GM21447 (cell line): ENCODE results near the gene KIAA0825.

ENCODE experiments used
- ATAC-seq: cut with Tn5 transposase; IDR thresholded peaks from one replicate; pipeline ENCODE4 v1.9.1; 2021; ENCODE audit not compliant: unreplicated experiment

The KIAA0825 gene

DNA sequence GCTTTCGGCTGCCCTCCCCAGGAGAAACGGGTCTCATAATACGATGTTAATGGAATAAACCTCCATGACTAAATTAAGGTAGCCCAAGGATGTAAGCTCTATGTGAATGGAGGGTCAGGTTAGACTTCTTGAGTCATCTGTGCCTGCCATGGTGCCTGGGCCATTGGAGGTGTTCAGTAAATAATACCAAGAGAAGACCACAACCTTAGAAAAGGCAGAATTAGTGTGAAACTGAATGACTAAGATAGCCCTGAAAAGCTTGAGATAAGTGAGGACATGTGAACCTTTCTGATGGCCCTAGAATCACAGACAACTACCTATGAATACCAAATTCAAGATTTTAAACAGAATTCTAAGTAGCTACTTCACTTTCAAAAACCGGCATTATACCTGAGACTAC, 160.6 kb downstream of the KIAA0825 start:
- no peak for ATAC-seq

DNA sequence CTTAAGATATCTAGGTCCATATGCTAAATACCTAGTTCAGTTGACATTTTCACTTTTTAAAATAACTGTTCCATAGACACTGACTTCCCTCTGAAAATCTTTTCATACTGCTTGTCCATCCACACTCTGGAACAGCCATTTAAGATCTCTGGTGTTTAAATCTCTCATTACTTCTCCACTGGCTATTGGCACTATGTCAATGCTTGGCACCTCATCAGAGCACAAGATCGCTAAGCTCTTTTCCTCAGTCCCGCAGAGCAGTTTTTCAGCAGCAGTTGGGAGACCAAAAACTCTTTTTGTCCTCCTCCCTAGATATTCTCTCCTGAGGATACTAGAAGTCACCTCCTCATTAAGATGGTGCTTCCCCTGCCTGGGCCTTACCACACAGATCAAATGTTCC, 172.7 kb downstream of the KIAA0825 start:
- no peak for ATAC-seq

DNA sequence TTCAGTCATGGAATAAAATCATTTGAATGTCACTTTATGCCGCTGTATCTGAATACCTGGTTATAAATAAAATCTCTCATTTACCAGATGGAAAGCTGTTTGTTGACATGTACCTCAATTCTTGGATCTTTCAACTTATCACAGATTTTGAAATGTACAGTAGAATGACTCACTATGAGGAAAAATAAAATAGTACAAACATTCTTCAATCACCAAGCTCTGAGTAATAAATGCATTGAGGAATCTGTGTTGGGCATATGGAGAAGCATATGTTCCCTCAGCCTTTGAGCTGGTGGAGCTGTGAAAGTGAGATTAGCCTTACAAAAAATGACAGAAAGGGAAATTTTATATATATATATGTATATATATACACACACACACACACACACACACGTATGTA, 175.4 kb downstream of the KIAA0825 start:
- no peak for ATAC-seq

DNA sequence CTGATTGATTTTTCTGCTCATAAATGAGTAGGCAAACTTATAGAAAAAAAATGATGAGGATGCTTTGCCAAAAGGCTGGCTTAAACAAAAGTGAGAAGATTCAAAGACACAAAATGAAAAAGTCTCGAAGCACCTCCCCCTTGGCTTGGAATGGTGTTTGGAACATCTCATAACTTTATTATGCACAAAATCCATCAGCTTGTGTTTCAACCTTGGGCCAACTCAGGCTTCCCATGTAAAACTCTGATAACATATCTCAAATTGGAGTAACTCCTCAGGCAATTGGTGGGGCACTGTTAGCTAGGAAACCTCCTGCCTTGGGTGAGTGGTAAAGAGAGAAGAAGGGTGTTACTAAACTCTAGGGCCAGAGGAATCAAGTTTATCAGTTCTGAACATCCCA, 176.3 kb downstream of the KIAA0825 start:
- ATAC-seq: no peak

DNA sequence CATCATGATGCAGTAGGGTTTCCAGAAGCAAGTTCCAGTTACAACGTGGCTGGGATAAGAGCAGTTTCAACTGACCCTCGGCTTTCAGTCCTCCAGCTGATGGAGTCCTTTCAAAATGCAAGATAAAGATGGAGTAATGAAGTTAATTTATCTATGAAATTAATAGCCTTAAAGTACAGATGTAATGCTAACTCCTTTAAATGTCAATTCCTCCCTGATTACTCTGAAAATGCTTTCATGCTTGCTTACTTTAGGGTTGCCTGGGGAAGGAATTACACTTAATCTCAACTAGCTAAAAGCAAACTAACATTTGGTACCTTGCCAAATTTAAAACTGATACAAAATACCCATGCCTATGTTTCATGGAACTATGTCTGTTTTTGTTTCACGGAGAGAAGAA, 178.4 kb downstream of the KIAA0825 start:
- ATAC-seq: no peak

DNA sequence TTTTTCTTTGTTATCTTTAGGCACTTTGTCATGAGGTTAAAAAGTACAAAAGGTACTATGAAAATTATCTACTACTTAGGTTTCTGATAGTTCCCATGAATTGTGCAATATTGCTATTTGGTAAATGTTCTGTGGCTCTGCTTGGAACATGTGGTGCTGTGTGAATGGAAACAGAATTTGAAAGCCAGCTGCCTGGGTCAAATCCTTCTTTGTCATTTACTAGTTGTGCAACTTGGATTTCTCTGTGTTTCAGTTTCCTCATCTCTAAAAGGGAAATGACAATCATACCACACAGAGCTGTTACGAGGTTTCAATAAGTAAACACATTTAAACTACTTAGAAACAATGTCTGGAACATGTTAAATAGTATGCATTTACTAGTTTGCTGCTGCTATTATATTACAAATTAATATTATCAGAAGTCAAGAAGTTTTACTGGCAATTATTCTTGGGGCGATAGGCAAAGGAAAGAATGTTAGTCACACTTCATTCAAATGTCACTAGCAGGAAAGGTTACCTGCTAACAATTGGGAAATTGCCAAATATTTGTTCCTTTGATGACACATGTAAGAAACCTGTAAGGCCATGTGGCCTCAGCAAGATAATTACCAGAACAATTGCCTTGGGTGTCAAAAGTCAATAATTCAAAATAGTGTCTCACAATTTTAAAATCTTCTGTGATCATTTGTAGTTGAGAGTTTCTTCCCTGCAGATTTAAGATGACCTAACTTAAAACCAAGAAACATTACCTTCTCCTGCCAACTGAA, 184.8 kb downstream of the KIAA0825 start:
- no peak for ATAC-seq

DNA sequence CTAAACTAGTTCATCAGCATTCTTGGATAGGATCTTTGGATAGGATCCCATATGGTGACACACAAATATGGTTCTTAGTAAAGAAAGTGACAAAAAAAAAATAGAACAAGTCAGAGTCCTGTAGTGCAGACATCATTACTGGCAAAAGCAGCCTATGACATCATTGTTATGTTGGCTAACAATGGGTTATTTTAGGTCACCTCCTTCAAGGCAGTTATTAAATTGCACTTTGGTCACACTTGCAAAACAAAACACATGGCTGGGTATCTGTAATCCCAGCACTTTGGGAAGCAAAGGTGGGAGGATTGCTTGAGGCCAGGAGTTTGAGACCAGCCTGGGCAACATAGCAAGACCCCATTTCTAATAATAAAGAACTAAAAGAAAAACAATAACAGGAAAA, 185.9 kb downstream of the KIAA0825 start:
- ATAC-seq: no peak

DNA sequence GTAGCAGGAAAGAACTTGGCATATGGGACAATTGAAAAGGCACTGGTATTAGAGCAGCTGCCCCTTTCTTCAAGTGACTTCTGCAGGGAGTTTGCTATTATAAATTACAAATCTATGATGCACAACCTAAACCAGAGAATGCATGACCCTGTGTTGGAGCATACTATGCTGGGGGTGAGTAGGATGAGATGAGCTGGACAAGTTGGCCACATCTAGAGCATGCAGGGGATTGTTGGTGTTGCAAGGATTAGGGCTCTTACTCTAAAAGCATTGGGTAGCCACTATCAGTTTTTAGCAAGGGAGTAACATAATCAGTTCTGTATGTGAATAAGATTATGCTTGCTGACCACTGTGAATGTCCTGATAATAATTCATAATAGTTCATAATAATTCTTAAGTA, 186.7 kb downstream of the KIAA0825 start:
- no peak for ATAC-seq

DNA sequence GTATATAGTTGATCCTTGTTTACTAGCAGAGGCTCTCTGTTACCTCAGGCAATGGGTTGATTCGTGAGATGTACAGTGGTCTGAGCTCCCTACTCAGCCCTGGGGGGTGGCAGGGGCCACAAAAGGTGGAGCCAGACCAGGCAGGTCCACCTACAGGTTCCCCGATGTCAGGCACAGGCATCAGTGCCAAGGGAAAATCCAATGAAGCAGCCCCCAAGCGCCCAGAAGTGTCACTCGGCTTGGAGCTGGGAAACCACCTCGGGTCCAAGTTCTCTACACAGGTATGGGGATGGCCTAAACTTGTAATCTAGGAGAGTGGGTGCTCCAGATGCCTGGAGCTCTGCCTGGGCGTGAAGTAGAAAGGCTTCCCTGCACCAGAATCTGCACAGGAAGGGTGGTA, 188.8 kb downstream of the KIAA0825 start:
- ATAC-seq: no peak

DNA sequence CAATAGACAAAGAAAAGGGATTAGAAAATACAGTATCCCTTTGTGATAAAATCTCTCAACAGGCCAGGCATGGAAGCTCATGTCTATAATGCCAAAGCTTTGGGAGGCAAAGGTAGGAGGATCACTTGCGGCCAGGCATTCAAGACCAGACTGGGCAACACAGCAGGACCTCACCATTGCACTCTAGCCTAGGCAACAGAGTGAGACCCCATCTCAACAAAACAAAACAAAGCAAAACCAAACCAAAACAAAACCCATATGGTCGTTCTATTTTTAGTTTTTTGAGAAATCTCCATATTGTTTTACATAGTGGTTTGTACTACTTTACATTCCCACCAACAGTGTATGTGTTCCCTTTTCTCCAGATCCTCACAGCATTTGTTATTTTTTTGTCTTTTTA, 193.0 kb downstream of the KIAA0825 start:
- ATAC-seq: no peak

DNA sequence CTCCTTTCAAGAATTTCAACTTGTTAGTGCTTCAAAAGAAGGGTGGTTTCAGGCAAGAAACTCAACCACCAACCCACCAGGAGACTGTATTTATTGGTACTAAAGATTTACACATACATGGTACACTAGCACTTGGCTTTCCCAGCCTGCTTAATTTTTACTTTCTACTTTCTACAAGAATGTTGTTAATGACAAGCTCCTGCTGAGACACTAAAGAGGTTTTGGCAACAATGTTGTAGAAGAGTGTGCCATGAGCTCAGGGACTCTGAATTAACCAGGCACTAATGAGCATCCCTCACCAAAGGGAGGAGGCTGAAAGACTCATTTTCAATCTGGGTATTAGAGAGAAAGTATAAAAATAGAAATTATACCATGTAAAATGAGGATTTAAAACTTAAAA, 195.0 kb downstream of the KIAA0825 start:
- no peak for ATAC-seq

DNA sequence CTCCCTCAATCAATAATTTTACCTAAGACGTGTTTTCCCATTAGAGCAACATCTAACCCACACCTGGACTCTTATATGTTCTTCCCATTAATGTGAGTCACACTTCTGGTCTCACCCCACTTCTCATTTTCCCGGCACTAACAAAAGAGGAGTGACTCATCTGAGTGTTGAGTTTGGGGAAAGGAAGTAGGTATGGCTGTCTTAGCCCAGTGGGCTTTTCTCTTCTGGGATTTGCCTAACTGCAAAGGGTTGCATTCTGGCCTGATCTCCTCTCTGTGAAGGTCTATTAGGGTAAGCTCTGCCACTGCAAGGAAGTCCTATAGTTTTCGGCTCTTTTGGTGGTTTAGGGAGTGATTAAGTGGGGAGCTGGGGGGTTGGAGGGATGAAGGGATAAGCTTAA, 195.6 kb downstream of the KIAA0825 start:
- ATAC-seq: no peak

DNA sequence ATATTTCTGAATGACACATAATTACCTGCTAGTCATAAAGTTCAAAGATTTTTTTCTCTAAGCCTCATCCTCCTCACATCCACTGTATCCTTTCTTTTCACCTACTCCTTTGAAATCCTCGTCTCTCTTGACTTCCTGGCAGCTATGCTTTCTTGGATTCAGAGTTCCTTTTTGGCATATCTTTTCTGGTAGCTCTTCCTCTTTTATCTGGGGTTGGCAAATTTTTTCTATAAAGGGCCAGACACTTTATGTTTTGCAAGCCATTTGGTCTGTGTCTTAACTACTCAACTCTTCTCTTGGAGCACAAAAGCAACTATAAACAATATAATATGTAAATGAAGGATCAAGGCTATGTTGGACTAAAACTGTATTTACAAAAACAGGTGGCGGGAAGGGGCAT, 197.5 kb downstream of the KIAA0825 start:
- no peak for ATAC-seq

DNA sequence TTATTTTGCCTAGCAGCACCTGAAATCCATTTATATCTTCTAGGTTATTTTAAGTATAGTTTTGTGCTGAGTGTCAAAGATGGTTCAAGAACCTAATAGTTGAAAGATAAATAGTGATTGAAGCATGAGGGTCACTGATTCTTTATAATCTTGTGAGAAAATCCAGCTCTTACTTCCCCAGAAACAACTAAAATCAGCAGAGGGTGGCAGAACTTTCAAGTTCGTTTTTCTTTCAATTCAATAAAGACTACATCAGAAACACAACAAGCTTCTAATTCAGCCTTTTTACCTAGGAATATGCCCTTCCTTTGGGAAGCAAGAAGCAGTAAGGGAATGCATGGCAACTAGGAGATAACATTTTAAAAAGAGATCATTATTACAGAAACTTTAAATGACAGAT, 202.6 kb downstream of the KIAA0825 start:
- ATAC-seq: no peak

DNA sequence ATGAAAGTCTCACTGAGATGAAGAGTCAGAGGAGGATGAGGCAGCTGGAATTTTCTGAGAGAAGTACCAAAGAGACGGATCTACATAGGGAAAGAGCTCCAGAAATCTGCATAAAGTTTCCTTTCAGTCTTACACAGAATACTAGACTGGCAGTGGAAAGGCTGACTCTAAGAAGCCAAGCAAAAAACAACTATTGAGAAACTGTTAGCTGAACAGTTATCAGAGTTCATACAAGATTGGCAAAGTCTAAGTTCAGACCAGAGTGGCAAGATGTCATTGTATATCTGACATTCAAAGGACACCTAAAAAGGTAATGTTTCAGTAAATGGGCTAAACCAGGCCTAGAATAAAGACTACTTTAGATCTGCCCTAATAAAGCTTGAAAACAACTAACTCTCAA, 209.0 kb downstream of the KIAA0825 start:
- no peak for ATAC-seq

DNA sequence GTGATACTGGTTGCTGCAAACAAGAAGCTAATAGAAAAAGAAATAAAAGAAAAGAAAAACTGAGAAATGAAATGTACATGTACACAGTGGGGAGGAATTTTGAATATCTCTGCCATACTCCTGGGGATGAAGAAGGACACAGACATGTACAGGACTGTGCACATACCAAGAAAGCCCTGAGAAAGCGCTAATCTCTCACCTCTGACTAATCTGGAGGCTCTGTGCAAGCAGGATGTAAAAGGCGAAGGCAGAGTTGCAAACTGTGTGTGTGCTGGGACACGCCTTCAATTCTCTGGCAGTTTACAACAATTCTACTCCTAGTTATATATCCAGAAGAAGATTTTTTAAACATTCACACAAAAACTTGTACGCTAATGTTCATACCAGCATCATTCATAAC, 211.4 kb downstream of the KIAA0825 start:
- ATAC-seq: no peak

DNA sequence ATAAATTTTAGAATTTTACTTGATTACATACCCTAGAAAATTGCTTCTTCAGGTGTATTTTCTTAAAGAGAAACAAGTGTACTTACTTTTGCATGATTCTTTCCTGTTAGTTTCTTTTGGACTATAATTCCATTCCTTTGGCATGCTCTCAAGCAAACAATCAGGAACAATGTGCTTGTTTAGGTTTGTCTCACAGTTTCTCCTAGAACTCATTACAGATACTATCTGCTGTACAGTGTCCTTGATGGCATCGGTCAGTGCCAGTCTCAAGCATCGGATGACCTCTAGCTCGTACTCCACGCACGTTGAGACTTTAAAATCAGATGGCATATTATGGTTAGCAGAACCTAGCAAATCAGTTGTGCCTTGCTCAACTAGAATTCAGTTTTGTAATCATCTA, 214.9 kb downstream of the KIAA0825 start:
- no peak for ATAC-seq

DNA sequence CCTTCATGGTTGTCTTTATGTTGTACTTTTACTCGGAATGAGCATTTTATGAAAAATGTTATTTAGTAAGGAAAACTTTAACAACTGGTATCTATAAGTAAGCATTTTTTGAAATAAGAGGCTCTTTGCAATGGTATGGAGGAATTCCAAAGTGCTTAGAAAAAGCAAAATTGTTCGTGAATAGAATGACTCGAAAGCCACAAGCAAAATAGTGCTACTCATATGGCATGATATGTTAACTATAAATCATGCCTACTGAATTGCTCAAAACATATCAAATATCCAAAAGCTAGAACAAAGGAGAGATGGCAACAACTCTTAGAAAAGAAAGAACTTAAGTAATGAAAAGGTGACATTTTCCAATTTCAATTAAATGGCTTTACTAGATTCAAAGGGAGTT, 216.3 kb downstream of the KIAA0825 start:
- no peak for ATAC-seq

DNA sequence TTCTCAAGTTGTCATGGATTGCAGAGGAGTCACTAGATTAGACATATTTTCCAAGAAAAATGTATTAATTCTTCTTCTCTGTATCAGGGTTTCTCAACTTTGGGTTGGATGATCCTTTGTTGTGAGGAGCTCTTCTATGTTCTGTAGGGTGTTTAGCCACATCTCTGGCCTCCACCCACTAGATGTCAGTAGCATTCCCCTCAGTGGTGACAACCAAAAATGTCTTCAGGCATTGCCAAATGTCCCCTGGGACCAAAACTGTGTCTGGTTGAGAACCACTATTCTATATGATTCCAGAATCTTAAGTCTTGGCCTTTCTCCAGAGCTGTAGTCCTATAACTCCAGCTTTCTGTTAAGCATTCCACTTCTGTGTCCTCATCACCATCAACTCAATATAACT, 220.9 kb downstream of the KIAA0825 start:
- ATAC-seq: no peak

DNA sequence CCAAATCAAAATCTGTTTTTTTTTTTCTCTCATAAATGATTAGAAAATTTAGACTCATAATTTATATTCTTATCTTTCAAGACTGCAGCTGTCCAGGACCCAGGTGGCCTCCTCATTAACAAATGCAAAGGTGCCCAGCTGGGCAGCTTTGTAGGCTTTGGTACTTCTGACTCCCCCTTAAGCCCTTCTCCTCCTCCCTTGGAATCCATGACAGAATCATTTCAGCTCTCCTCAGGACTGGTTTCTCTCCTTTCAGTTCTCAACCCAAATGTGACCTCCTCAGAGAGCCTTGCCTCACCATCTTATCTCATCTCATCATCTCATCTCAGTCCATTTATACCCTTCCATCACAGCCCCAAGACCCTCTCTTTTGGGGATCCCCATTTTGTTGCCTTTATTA, 221.7 kb downstream of the KIAA0825 start:
- no peak for ATAC-seq

DNA sequence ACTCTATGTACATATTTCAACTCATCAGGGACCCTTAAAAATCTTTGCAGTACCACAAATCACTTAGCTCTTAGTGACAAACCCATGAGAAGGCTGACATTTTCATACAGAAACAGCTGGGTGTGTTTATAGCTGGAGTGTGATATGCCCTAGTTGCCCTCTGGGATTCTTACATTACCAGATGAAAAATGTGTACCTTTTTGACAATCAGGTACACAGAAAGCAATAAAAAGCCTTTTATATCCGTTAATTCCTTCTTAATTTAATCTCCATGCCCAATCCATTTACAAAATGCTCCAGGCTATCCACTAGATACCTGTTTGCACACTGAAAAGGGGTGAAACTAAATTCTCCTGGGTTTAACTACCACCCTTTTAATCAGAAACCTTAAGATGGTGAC, 222.9 kb downstream of the KIAA0825 start:
- no peak for ATAC-seq

DNA sequence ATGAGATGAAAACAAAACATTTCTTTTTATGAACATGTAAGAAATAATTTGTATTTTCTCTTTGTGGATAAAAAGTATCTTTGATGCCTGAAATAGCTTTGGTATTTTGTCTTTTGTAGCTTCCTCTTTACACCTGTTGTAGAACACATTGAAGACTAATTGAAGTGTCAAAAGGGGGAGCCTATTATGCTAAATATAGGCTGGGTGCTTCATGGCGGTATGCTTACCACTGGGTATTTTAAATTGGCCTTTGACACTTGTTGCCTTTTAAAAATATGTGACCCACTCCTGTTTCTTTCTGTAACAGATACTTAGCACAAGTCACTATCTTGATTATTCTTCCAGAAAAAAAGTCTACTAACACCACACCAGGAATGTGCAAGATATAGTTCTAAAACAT, 226.4 kb downstream of the KIAA0825 start:
- no peak for ATAC-seq

DNA sequence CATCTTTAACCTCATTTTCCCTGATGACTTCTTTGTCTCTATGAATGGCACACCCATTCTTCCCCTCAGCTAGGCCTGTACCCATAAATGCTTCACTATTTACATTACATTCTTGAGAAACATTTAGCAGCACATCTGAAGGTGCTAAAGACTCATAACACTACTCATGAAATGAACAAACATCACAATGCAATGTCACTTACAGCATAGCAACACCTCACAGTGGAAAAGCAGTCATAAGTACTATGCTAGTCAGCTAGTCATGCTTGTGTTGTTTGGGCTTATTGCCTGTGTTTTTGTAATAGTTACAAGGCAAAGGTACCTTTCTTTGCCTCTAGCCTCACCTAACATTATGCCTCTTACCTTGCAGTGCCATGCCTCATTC, 228.9 kb downstream of the KIAA0825 start:
- no peak for ATAC-seq
